Activated naive CD8-positive, alpha-beta T cell treated with anti-CD3 and anti-CD28 coated beads, Interleukin-2, amount 10 ng/mL, durations not matched to agents 7 days and 5 days (primary cell): ENCODE results near the gene HTR3C. TPM values are rescaled to one million over a fixed set of nuclear protein-coding genes. Genes with fewer than 3 reads are reported as not detected.
"Not testable (repeated sequence)": the region's sequence is repeated elsewhere in the genome, so short reads cannot be mapped to it uniquely, and the experiment has no call there.

Source experiments
- ATAC-seq: fragments of 150-1000 bp; cut with Tn5 transposase; one replicate; pipeline ENCODE4 v1.10.0; 2021; ENCODE audit warnings: low read depth, moderate library complexity
- POLR2A ChIA-PET: fragments of 350-600 bp; sonication (Branson Sonifier 250); formaldehyde crosslinking; loops from one replicate; lab custom pipeline; 2021; ENCODE audit warnings: antibody characterized with exemption; lab: Charles Lee
- DNase-seq: peaks from one replicate; pipeline ENCODE4 v3.0.0; 2021
- H3K27ac Mint-ChIP-seq: one replicate; pipeline ENCODE4 v1.8.0; 2022; ENCODE audit warnings: mild to moderate bottlenecking, mixed read lengths
- H3K27me3 Mint-ChIP-seq: one replicate; pipeline ENCODE4 v1.8.0; 2022; ENCODE audit warnings: mild to moderate bottlenecking, moderate library complexity, mixed read lengths
- H3K36me3 Mint-ChIP-seq: one replicate; pipeline ENCODE4 v1.8.0; 2021; ENCODE audit warnings: mild to moderate bottlenecking, mixed read lengths
- H3K4me1 Mint-ChIP-seq: one replicate; pipeline ENCODE4 v1.8.0; 2021; ENCODE audit warnings: mixed read lengths
- H3K4me3 Mint-ChIP-seq: one replicate; pipeline ENCODE4 v1.8.0; 2022; ENCODE audit warnings: mild to moderate bottlenecking, moderate library complexity, mixed read lengths
- H3K9me3 Mint-ChIP-seq: one replicate; pipeline ENCODE4 v1.8.0; 2021; ENCODE audit warnings: mixed read lengths
- total RNA-seq, 2 experiments: library from RNA; stranded (reverse); gene quantifications; one replicate each; pipeline ENCODE4 v1.2.3, GENCODE V29; 2021

Gene HTR3C
- total RNA-seq, 2 experiments from 2014 or later: not detected

DNA sequence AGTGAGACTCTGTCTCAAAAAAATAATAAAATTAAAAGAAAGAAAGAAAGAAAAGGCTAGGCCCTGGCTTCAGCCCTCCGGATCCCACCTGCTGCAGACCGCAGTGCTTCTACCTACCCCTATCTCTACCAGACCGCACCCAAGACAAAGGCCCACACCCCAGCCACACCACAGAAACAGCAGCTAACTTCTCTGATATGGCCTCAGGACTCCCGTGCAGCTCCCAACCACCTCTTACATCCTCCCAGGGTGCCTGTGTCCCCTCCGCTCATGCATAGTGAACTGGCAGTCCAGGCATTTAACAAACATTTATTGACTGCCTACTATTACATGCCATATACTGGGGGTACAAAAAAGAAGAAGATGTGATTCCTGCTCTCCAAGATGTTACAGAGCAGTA is 6.9 kb upstream of the HTR3C start:
- DNase-seq: no peak
- no peaks in the 10 kb centered on the region for H3K4me1 Mint-ChIP-seq
- no peak overlapping the region for H3K4me3 Mint-ChIP-seq
- POLR2A ChIA-PET: no interaction called here
- no peaks in the 10 kb centered on the region for H3K36me3 Mint-ChIP-seq
- H3K9me3 Mint-ChIP-seq: no peaks in the 10 kb centered on the region
- H3K27me3 Mint-ChIP-seq: peaks cover 3% of the 10 kb centered on the region
- H3K27ac Mint-ChIP-seq: no peak overlapping the region
- ATAC-seq: no peak

DNA sequence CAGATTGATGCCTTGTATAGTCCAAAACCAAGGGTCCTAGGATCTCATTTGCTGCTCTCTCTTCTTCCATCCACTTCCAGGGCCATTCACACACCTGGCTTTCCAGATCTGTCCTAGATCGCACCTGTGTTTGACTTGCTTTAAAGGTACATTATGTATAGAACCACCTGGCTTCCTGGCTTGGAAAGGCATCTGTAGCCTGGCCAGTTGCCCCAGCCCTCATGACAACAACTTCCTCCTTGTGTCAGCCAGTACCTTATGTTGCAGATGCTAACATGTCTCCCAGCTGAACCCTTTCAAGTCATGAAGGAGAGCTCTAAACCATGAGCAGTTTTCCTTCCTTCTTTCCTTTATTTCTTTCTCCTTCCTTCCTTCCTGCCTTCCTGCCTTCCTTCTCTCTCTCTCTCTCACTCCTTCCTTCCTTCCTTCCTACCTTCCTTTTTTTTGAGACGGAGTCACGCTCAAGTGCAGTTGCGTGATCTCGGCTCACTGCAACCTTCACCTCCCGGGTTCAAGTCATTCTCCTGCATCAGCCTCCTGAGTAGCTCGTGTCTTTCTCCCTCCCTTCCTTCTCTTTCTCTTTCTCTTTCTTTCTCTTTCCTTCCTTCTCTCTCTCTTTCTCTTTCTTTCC is 2.5 kb upstream of the HTR3C start:
- ATAC-seq (no peak), DNase-seq (no peak)
- POLR2A ChIA-PET: interaction anchor here (0.6 kb wide), 1 partner anchor 9 kb away, joined by 4 read pairs; no protein-coding TSS in a partner anchor
- no peaks in the 10 kb centered on the region for H3K9me3 Mint-ChIP-seq
- peaks cover 5% of the 10 kb centered on the region for H3K27me3 Mint-ChIP-seq
- H3K27ac Mint-ChIP-seq: no peak overlapping the region
- H3K36me3 Mint-ChIP-seq: no peaks in the 10 kb centered on the region
- H3K4me1 Mint-ChIP-seq: no peaks in the 10 kb centered on the region
- H3K4me3 Mint-ChIP-seq: no peak overlapping the region

DNA sequence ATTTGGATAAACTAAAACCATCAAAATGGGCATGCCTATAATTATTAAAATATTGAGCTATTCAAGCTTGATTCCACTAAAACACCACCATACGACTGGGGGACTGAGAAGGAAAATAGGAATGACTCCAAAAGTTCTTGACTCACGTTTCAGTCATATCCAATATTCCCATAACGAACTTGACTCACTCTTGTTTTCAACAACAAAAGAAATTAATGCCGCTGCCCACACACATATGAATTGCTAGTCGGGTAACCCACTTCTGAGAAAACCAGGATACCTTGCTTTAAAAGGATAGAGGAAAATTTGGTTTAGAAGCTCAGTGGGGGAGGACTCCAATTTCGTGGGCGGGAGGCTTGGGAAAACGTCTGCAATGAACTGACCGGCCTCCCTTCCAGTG is 5.2 kb downstream of the HTR3C start:
- Mint-ChIP-seq H3K27me3 (peaks cover 2% of the 10 kb centered on the region), H3K27ac (no peak overlapping the region), H3K36me3 (no peaks in the 10 kb centered on the region), H3K9me3 (no peaks in the 10 kb centered on the region), H3K4me3 (no peak overlapping the region), H3K4me1 (no peaks in the 10 kb centered on the region)
- ATAC-seq (no peak), DNase-seq (no peak)
- POLR2A ChIA-PET: no interaction called here

DNA sequence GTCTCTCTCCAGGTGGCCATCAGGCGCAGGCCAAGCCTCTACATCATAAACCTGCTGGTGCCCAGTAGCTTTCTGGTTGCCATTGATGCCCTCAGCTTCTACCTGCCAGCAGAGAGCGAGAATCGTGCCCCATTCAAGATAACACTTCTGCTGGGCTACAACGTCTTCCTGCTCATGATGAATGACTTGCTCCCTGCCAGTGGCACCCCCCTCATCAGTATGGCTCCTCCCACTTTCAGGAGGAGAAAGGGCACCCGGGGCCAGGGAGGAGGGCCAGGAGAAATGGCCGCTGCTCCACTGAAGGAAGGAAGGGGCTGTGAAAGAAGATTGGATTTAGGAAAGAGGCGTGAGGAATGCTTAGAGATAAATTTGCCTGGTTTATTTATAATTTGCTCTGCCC is 6.6 kb downstream of the HTR3C start:
- Mint-ChIP-seq H3K27me3 (peaks cover 2% of the 10 kb centered on the region), H3K4me3 (no peak overlapping the region), H3K9me3 (no peaks in the 10 kb centered on the region), H3K27ac (no peak overlapping the region), H3K36me3 (no peaks in the 10 kb centered on the region), H3K4me1 (no peaks in the 10 kb centered on the region)
- DNase-seq (no peak), ATAC-seq (no peak)
- POLR2A ChIA-PET: no interaction called here

DNA sequence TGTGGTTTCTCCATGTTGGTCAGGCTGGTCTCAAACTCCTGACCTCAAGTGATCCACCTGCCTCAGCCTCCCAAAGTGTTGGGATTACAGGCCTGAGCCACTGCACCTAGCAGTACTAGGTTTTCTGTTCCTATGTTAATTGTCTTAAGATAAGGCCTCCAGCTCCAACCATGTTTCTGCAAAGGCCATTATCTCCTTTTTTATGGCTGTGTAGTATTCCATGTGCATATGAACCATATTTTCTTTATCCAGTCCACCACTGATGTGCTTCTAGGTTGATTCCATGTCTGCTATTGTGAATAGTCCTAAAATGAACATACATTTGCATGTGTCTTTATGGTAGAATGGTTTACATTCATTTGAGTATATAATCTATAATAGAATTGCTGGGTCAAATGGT is 9.8 kb downstream of the HTR3C start:
- no peak for DNase-seq
- POLR2A ChIA-PET: no interaction called here
- H3K27me3 Mint-ChIP-seq: peaks cover 5% of the 10 kb centered on the region
- H3K4me1 Mint-ChIP-seq: no peaks in the 10 kb centered on the region
- H3K4me3 Mint-ChIP-seq: no peak overlapping the region
- H3K27ac Mint-ChIP-seq: no peak overlapping the region
- H3K9me3 Mint-ChIP-seq: no peaks in the 10 kb centered on the region
- no peak for ATAC-seq
- H3K36me3 Mint-ChIP-seq: no peaks in the 10 kb centered on the region

DNA sequence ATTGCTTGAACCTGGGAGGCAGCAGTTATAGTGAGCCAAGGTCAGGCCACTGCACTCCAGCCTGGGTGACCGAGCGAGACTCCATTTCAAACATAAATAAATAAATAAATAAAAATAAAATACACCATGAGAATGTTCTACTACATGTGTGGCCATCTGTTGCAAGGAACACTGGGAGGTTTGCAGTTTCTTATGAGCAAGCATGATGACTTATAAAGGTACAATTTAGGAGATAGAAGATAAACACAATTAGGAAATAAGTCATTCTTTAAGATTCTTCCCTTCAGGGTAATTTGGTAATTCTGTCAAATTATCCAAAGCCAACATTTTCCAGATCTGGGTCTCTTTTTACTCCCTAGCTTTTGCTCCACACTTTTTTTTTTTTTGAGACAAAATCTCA is 13.4 kb downstream of the HTR3C start:
- POLR2A ChIA-PET: no interaction called here

DNA sequence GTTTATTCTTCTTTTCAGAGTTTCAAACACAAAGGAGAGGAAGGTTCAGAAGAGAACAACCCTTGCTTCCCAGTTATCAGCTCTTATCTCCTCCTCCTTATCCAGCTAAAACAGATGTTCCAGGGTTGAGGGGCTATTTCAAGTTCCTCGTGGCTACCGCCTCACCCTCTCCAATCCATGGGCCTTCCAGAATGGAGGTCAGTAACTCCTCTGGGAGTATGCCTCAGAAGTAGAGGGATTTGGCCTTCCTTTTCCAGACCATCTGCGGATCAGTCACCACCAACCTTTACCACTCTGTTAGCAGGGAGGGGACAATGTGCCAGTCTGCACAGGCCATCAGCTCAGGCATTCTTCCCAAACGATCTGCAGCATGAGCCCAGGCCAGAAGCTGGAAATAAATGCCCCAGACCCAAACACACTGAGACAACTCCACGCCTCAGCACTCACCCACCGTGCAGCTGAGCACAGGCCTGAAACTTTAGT is 14.8 kb downstream of the HTR3C start:
- POLR2A ChIA-PET: no interaction called here
- H3K27ac Mint-ChIP-seq: no peak overlapping the region
- no peak overlapping the region for H3K4me3 Mint-ChIP-seq
- DNase-seq: no peak
- peaks cover 5% of the 10 kb centered on the region for H3K9me3 Mint-ChIP-seq
- H3K27me3 Mint-ChIP-seq: peaks cover 10% of the 10 kb centered on the region
- ATAC-seq: no peak
- H3K4me1 Mint-ChIP-seq: no peaks in the 10 kb centered on the region
- H3K36me3 Mint-ChIP-seq: no peaks in the 10 kb centered on the region

More for the DNA sequence above, 13.4 kb downstream of the HTR3C start:
- no peak for ATAC-seq
- H3K9me3 Mint-ChIP-seq: peaks cover 5% of the 10 kb centered on the region
- H3K27me3 Mint-ChIP-seq: peaks cover 10% of the 10 kb centered on the region
- no peaks in the 10 kb centered on the region for H3K4me1 Mint-ChIP-seq
- DNase-seq: no peak
- H3K27ac Mint-ChIP-seq: no peak overlapping the region
- H3K4me3 Mint-ChIP-seq: no peak overlapping the region
- H3K36me3 Mint-ChIP-seq: no peaks in the 10 kb centered on the region

DNA sequence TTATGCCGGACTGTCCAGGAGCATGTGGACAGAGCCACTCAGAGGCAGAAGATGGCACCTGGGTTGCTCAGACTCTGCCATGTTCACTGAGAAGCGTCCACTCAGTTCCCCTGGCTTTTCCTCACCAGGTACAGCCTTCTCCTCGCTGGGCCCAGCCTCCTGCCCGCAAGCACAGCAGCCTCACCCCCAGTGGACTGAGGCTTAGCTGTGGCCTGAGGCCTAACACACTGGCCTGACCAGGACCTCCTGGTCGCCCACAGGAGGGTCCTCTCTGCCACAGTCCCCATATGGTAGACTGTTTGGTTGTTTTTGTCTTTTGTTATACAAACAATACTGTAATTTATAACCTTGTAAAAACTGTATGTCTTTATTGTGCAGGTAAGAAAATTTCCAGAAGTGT is 15.5 kb downstream of the HTR3C start:
- no peak for DNase-seq
- Mint-ChIP-seq H3K27ac (no peak overlapping the region), H3K4me1 (no peaks in the 10 kb centered on the region), H3K27me3 (peaks cover 14% of the 10 kb centered on the region), H3K9me3 (peaks cover 5% of the 10 kb centered on the region), H3K36me3 (no peaks in the 10 kb centered on the region), H3K4me3 (no peak overlapping the region)
- ATAC-seq: no peak
- POLR2A ChIA-PET: no interaction called here

DNA sequence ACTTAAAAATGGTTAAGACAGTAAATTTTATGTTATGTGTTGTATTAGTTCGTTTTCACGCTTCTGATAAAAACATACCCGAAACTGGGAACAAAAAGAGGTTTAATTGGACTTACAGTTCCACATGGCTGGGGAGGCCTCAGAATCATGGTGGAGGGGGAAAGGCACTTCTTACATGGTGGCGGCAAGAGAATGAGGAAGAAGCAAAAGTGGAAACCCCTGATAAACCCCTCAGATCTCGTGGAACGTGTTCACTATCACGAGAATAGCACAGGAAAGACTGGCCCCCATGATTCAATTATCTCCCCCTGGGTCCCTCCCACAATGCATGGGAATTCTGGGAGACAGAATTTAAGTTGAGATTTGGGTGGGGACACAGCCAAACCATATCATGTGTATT is 18.3 kb downstream of the HTR3C start:
- POLR2A ChIA-PET, DNase-seq, H3K27ac Mint-ChIP-seq, H3K4me3 Mint-ChIP-seq, H3K36me3 Mint-ChIP-seq, H3K9me3 Mint-ChIP-seq, H3K4me1 Mint-ChIP-seq, ATAC-seq: not testable (repeated sequence)
- peaks cover 18% of the 10 kb centered on the region for H3K27me3 Mint-ChIP-seq

DNA sequence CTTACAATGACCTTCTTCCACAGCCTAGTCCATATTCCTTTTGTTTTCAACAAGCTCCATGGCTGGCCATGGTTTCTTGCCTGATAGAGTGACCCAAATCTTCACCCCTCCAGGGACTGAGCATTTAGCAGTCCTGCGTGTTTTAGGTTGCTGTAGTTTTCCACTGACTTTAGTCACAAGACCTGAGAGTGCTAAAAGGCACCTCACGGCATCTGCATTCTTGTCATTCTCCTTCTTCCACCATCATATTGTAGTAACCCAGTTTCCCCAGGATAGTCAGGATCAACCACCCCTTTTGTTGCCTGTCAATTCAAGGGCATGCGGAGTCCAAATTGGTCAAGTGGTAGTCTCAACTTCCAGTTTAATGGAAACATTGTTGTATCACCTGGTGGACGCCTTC is 20.8 kb downstream of the HTR3C start:
- Mint-ChIP-seq H3K36me3 (no peaks in the 10 kb centered on the region), H3K9me3 (peaks cover 8% of the 10 kb centered on the region), H3K27ac (no peak overlapping the region), H3K27me3 (peaks cover 19% of the 10 kb centered on the region), H3K4me1 (no peaks in the 10 kb centered on the region), H3K4me3 (no peak overlapping the region)
- POLR2A ChIA-PET: no interaction called here
- no peak for DNase-seq
- ATAC-seq: no peak

DNA sequence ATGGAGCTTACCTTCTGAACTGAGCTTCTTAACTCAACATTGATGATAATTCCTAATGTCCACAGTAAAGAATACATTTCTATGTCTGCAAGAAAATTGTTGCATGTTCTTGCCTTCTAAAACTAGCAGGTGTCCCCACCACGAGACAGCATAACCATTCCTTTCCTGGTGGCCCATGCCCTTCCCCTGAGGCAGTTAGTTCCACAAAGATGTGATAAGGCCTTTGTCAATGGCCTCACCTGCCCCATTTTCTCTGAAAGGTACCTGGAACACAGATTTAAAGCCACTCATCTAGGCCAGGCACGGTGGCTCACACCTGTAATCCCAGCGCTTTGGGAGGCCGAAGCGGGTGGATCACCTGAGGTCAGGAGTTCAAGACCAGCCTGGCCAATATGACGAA is 23.1 kb downstream of the HTR3C start:
- POLR2A ChIA-PET: no interaction called here
- ATAC-seq: no peak

DNA sequence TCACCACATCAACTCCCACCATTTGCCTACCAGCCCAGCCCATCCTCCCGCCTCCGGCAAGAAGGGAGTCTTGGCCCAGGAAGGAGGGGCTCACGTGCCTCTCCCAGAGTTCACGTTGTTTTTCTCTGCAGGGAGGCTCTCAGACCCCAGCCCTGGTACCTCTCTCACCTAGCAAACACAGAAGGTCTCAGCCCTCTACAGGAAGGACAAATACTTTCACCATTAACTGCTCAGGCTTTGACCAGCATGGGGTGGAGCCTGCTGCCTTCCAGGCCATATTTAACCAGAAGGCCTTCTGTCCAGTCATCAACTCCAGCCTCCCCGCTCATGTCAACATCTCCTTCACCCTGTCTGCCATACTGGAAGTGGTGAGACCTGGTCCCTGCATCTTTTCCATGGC is 25.0 kb downstream of the HTR3C start:
- POLR2A ChIA-PET: no interaction called here
- Mint-ChIP-seq H3K9me3 (peaks cover 2% of the 10 kb centered on the region), H3K27me3 (peaks cover 14% of the 10 kb centered on the region), H3K27ac (no peak overlapping the region), H3K36me3 (no peaks in the 10 kb centered on the region), H3K4me1 (no peaks in the 10 kb centered on the region), H3K4me3 (no peak overlapping the region)
- ATAC-seq (no peak), DNase-seq (no peak)

More for the DNA sequence above, 23.1 kb downstream of the HTR3C start:
- peaks cover 5% of the 10 kb centered on the region for H3K9me3 Mint-ChIP-seq
- H3K27ac Mint-ChIP-seq: no peak overlapping the region
- peaks cover 15% of the 10 kb centered on the region for H3K27me3 Mint-ChIP-seq
- no peaks in the 10 kb centered on the region for H3K4me1 Mint-ChIP-seq
- no peak for DNase-seq
- H3K4me3 Mint-ChIP-seq: no peak overlapping the region
- no peaks in the 10 kb centered on the region for H3K36me3 Mint-ChIP-seq

DNA sequence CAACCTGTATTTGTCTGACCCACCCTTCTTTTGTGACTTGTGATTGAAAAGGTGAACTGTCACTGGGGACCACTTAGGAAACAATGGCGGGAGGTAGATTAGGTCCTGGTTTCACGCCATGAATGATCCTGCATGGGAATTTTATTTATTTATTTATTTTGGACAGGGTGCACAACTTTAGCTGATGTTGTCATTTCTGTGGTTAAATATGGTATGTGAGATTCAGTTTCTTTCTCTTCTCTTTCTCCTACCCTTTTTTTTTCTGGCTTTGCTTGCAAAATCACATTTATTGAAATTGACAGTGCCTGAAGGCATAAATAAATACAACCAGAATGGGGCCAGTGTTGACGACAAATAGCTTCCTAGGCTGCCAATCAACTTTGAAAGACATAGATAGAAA is 26.0 kb downstream of the HTR3C start:
- Mint-ChIP-seq H3K27ac (no peak overlapping the region), H3K9me3 (peaks cover 2% of the 10 kb centered on the region), H3K27me3 (peaks cover 11% of the 10 kb centered on the region), H3K4me1 (no peaks in the 10 kb centered on the region), H3K36me3 (no peaks in the 10 kb centered on the region), H3K4me3 (no peak overlapping the region)
- ATAC-seq (no peak), DNase-seq (no peak)
- POLR2A ChIA-PET: no interaction called here

DNA sequence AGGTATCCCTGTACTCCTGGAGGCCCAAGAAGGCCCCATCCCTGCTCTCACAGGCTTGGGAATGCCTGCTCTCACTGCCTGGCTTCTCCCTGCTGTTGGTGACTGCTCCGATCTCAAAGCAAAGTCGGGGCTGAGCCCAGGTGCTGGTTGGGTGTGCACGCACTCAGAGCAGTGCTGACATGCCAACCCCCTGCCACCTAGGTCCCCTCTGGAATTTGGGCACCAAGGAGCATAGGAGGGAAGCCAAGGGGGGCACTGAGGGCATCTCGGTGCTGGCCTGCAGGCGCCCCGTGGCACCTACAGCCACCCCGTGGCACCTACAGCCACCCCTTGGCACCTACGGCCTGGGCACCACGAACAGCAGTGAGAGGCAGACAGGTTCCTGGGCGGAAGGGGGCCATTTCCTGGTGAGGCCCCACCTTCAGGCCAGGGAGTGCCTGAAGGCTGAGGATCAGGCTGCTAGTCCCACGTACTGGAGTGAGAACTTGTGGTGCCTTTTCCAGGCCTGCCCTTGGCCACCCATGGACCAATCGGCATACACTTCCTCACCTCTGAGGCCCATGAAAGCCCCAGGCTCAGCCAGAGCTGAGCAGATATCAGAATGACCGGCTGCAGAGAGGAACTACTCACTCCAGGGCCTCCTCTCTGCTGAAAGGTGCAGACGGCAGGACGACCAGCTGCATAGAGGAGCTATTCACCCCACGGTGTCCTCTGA is 28.4 kb downstream of the HTR3C start:
- ATAC-seq: no peak
- peaks cover 6% of the 10 kb centered on the region for H3K27me3 Mint-ChIP-seq
- peaks cover 4% of the 10 kb centered on the region for H3K36me3 Mint-ChIP-seq
- DNase-seq: no peak
- H3K27ac Mint-ChIP-seq: no peak overlapping the region
- peaks cover 7% of the 10 kb centered on the region for H3K4me1 Mint-ChIP-seq
- H3K9me3 Mint-ChIP-seq: peaks cover 13% of the 10 kb centered on the region
- no peak overlapping the region for H3K4me3 Mint-ChIP-seq
- POLR2A ChIA-PET: no interaction called here
